ENCODE measurements around the gene ANKRD11.

ANKRD11 gene

DNA sequence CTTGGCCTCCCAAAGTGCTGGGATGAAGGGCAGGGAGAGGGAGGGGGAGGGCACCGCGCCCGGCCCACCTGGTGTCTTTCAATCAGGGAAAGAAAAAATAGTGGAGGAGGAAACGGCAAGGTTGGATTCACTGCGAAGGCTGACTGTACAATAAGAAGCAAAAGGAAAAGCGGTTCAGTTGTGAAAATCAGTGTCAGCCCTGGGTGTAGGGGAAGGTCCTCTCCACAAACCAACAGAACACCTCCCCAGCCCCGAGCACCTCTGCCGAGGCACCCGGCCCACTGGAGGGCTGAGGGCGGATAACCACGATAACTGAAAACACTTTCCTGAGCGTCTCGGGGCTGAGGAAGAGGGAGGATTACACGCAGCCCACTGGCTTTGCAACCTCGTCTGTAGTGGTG, 16.4 kb upstream of the ANKRD11 start:
- DNase-seq (ENCODE audit: low read depth, low spot score), result peak; percentile 27

DNA sequence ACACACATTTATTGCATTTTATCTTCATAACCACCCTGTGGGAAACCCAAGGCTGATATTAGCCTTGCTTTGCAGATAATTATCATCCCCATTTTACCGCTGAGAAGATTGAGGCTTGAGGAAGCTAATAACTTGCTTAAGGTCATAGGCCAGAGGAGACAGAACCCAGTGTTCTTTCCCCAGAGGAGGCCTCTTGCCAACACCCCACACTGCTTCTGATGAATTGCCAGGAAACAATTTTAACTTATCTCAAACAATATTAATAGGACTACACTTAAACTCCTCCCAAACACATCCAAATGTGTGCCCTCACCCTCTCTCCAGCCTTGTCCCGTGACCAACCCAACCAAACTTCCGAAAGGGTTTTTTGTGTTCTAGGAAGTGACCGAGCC, 15.7 kb upstream of the ANKRD11 start:
- no peak for DNase-seq (ENCODE audit: low read depth, low spot score)

DNA sequence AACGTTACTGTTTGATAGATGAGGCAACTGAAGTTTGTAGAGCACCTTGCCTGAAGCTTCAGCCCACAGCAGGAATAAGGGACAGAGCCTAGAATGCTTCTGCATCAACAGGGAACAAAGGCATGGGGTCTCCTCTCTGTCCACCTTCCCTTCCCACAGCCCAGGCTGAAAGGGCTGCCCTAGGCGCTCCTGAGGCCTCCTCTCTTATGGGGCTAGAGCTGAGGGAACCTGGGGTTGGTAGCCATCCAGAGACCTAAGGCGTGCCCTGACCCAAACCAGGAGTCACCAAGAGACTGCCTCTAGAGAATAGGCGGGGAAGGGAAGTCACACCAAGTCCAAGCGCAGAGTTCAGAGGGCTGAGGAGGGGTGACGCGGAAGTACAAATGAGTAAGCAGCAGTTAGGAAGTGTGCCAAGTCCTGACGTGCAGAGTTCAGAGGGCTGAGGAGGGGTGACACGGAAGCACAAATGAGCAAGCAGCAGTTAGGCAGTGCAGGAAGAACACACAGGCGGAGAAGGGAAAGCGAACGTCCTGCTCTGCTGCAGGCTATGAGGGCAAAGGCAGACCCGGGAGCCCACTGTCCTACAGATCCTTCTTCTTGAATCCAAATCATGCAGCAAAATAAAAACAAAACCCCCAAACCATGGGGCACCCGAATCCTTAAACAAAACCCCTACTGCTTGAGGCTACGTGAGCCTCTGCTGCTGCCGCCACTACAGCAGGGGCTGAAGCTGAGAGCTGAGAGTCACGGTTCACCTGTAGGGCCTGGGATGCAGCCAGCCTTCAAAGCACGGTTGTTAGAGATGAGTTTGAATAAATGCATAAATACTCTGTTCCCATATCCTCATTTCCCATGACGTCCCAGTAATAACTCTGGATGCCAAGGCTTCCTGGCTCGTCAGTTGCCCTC, 15.1 kb upstream of the ANKRD11 start:
- no peak for DNase-seq (ENCODE audit: low read depth, low spot score)

DNA sequence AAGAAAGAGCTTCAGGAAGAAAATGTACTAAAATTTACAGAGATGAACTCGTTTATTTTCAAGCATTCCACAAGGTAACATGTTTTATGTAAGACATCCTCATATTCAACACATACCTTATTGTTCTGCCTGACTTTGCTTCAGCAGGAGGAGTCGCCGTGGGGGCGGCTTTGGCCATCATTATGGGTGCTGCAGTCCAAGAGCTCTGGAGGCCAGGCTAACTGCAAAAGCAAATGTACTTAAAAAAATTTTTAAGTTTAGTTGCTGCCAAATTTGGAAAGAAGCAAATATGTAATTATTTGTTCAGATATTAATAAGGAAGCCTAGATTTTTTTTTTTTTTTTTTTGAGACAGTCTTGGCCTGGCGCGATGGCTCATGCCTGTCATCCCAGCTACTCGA, 13.7 kb upstream of the ANKRD11 start:
- no peak for DNase-seq (ENCODE audit: low read depth, low spot score)

DNA sequence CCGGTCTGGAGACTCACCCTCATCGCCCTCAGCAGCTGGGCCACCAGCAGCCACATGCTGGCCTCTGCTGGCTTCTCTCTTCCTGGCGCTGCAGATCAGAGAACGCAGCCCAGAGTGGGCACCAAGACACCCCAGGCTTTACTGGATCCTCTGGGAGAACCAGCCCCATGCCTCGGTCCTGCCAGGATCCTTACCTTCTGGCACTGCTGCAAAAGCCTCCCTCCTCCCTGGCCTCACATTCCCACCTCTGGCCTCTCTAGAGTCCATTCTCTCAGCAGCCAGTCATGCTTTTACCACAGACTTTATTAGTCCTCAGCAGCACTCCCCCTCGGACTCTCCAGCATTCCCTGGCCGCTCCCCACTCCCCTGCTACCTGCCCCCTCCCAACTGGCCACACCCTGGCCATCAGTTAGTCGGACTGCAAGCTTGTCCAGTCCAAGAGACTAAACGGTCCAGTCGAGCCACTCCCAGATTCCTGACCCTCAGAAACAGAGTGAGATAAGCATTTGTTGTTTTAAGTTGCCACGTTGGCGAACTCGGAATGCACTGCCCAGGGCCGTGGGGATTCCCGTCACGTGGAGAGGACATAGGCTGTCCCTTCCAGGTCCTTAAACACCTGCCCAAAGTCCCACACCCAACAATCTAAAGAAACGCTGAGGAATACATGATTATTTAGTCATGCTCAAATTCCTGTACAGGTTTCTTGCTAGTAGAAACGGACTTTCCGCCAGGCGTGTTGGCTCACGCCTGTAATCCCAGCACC, 11.9 kb upstream of the ANKRD11 start:
- peak; percentile 84 for DNase-seq (ENCODE audit: low read depth, low spot score)

DNA sequence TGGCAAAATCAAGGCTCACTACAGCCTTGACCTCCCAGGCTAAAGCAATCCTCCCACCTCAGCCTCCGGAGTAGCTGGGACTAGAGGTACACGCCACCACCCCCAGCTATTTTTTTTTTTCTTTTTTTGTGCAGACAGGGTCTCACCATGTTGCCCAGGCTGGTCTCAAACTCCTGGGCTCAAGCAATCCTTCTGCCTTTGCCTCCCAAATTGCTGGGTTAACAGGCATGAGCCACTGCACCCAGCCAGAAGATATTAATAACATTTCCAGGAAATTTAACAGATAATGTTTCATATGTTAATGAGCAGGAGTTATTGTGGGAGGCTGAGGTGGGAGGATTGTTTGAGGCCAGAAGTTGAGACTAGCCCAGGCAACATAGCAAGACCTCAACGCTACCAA, 9.4 kb upstream of the ANKRD11 start:
- DNase-seq (ENCODE audit: low read depth, low spot score), result no peak

DNA sequence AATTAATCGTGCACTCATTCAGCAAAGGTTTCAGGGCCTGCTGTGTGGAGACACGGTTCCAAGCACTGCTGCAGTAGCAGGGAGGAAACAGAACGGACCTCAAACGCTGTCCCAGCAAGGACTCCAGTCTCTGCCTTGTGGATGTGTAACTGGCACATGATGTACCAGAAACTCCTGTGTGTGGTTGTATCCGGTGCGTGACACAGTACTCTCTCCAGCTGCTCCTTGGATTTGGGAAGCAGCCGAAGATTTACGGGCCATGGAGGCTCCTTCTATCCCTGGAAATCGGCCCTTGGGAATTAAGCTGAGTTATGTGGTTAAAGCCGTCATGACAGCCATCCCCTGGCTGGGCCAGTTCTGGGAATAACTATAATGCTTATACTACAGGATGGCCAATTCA, 8.5 kb upstream of the ANKRD11 start:
- no peak for DNase-seq (ENCODE audit: low read depth, low spot score)

DNA sequence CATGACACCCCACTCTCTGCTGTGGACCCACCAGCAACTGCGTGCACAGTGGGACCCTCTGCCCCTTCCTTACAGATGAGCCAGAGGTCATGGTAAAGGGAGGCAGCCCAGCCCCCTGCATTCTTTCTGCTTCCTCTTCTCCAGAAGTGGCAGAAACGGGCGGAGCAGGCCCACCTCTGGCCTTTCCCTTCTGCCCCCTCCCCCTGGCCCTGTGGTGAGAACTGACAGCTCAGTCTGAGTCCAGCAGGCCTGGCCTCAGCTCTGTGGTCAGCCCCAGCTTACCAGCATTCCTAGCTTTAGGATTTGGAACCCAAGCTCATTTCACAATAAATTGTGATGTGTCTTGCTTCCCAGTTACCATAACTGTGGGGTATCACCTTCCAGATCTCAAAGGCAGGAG, 4.8 kb upstream of the ANKRD11 start:
- DNase-seq (ENCODE audit: low read depth, low spot score), result peak; percentile 73

DNA sequence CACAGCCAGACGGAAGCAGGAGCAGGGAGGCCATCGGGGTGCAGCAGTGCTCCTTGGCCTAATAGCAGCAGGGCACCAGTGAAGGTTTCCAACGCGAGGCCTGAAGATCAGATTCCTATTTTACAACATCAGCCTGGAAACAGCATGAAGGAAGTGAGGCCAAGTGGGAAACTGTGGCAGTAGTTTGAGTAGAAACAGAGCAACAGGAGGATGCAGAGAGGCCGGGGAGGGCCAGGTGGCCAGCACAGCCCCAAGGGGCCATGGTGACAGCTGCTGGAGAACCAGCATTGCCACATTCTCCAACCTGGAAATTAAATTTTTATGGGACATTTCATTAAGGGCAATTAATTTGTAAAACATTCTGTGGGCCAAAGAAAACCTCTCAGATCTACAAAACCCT, 3.4 kb upstream of the ANKRD11 start:
- no peak for DNase-seq (ENCODE audit: low read depth, low spot score)

DNA sequence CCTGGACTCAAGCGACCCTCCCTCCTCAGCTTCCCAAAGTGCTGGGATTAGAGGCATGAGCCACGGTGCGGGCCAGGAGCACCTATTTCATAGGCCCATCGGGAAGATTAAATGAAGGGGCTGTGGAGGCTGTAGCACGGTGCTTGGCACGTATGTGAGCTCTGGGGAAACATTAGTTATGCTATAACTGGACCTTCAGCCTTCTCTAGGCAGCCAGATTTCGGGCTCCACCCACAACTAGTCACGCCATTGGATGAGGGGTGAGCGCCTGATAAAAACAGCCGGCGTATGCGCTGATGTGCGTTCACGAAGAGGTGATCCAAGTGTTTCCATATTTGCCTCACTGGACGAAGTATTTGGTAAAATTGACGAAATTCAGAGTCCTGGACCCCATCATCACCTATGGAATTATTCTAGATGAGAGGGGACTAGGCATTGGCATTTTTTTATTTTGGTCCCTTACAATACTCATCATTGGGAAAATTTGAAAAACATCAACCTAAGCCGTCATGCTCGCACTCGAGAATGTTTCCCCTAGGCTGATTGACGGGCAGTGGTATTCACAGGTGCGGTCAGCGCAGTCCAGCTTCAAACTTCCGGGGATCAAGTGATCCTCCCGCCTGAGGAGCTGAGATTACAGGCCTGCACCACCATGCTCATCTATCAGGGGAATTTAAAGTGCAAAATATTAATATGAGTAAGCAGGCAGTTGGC, 1.8 kb upstream of the ANKRD11 start:
- no peak for DNase-seq (ENCODE audit: low read depth, low spot score)

DNA sequence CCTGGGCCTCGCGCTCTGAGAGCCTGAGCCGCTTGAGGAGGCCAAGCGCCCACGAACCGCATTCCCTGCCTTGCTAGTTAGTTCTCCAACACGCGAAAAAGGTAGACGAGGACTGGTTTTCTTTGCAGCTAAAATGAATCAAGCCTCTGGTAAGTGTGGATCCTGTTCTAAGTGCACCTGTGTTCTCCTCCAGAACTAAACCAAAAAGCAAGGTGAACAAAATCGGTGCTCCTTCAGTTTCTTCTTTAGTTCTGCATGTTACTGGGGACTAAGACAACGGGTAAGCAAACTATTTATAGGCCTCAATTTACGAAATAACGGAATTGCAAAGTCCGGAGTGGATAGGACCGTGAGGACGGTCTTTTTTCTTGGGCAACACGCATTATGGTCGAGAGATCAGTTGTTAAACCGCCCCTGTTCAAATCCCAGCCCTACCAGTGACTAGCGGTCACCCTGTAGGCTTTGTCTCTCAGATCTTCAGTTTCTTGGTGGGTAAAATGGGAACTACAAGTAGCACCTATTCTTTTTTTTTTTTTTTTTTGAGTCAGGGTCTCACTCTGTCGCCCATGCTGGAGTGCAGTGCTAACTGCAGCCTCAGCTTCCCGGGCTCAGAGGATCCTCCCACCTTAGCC, 993 bp upstream of the ANKRD11 start:
- peak; percentile 74 for DNase-seq (ENCODE audit: low read depth, low spot score)

DNA sequence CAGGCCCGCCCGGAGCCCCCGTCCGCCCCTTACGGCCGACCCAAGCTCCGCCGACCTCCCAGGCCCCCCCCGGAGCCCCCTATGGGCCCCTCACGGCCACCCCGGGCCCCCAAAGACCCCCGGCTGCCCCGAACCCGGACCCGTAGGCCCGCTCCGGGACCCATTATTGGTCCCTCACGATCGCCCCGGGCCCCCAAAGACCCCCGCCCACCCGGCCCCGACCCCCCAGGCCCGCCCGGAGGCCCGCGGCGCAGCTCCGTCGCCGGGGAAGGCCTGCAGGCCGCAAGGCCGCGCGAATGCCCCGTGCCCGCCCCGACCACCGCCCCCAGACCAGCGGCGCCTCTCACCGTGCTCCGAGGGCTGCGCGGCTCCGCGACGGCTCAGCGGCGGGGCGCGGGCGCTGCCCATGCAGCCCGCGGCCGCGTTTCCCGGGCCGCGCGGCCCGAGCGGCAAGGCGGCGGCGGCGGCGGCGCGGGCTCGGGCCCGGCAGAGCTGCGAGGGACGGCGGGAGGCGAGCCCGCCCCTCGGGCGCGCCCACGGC, 393 bp downstream of the ANKRD11 start:
- no peak for DNase-seq (ENCODE audit: low read depth, low spot score)

DNA sequence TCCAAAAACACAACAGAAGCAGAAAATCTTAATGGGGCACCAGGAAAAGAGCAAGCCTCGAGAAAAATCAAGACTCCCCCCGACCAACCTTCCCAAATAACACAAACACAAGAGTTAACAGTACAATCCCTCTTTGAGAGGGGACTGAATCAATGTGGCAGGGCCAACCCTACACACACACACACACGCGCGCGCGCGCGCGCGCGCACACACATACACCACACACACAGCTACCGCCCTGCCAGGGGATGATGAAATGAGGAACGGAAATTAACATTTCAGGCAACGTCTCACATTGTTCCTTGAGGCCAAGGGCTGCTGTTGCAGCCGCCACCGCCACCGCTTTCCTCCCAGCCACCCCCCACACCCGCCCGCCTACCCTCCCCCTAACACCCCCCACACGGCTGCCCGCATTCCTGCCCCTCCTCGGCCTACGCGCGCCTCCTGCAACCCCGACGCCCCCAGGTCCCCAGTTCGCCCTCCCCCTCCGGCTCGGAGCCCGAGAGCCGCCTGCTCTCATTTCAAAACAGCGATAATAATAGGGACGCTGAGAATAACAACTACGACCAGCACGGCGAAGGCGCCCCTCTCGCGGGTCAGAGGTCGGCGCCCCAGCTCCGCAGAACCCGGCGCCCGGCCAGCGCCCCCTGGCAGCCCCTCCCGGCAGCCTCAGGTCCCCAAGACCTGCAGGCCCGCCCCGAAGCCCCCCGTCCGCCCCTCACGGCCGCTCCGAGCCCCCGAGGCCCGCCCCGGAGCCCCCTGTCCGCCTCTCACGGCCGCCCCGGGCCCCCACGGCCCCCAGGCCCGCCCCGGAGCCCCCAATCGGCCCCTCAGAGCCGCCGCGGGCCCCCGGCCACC, 1.1 kb downstream of the ANKRD11 start:
- peak; percentile 83 for DNase-seq (ENCODE audit: low read depth, low spot score)

DNA sequence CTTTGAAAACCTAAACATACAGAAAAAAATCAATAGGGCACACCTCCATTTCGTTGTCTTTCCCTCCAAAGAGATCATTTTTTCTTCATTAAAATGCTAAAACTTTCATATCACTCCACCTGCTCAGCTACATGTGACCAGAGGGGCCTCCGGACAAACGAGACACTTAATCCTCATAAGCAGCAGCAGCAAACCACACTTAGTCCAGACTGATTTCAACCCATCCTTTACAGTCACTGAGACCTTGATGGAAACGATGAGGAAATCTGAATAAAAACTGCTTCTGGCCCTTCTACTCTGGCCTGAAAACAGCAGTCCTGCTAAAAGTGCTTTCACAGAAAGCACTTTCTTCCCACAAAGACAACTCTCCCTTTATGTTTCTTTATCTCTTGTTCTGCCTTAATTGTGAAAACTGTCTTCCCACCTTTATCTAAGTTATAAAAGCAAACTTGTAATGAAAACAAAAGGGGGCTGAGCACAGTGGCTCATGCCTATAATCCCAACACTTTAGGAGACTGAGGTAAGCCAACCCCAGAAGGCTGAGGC, 4.6 kb downstream of the ANKRD11 start:
- no peak for DNase-seq (ENCODE audit: low read depth, low spot score)

DNA sequence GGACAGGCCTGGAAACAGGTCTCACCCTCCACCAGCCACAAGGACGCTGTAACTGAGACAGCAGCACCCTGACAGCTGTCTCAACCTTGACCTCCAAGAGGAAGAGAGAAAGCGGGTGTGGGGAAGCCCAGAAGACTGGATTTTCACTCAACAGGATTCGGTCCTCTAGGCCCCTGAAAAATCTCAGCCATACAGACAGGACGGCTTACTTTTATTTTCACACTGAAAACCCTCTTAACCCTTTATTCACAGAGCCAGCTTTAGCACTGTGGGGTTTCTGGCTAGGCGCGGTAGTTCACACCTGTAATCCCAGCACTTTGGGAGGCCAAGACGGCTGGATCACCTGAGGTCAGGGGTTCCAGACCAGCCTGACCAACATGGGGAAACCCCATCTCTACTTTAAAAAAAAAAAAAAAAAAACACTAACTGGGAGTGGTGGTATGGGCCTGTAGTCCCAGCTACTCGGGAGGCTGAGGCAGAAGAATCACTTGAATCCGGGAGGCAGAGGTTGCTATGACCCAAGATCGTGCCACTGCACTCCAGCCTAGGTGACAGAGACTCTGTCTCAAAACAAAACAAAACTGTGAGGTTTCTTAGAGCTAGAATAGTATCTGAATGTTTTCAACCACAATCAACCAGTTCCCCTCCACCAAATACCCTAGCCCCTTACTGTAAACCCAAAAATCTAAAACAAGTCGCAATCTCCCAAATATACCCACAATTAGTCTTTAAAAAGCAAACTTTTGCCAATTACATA, 5.3 kb downstream of the ANKRD11 start:
- DNase-seq (ENCODE audit: low read depth, low spot score), result no peak

DNA sequence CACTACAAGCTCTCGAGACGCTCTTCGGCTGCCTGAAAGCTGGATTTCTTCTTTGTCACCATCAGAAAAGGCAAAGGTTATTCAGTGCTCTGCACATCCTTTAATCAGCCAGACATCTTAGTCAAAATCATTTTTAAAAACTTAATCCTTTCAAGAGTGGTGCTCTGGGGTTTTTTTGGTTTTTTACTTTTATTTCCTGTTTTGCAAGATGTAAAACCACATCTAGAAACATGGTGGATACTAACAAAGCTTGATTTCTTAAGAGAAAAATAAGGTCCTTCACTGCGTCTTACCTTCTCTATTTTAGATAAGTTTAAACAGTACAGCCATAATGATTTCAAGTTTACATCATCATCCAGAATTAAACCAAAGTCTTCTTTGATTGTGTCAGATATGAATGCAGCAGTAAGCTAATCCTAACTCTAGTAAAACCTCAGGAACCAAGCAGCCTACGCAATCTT, 6.3 kb downstream of the ANKRD11 start:
- DNase-seq (ENCODE audit: low read depth, low spot score), result no peak

DNA sequence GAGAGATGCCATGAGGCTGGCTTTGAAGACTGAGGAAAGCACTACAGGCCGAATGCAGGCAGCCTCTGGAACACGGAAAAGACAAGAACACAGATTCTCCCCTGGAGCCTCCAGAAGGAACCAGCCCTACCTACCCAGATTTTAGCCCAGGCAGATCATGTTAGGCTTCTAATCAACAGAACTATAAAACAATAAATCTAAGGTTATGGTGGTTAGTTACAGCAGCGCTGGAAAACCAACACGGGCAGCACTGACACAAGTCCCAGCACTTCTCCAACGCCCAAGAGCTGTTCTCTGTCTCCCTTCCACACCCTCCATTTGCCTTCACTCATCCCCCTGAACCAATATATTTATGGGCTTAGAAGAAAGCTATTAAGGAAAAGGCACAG, 7.5 kb downstream of the ANKRD11 start:
- no peak for DNase-seq (ENCODE audit: low read depth, low spot score)

DNA sequence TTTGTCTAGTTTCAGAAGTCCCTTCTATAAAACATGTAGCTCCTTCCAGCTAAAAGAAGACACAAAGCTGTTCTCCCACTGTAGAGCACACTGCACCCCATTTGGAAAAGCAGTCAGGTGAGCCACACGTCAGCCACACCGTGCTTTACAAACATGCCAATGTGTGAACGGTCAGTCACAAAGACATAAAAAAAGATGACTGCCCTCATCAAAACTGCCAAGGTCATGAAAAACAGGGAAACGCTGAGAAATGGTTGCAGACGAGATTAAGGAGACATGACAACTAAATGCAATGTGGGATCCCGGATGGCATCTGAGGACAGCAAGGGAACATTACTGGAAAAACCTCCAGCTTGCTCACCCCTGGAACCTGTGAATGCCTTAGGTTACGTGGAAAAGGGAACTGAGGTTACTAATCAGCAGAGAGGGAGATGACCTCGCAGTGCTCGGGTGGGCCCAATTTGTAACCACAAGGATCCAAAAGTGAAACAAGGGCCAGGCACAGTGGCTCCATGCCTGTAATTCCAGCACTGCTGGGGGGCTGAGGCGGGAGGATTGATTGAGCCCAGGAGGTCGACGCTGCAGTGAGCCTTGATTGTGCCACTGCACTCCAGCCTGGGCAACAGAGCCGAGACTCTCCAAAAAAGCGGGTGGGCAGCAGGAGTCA, 8.1 kb downstream of the ANKRD11 start:
- no peak for DNase-seq (ENCODE audit: low read depth, low spot score)

DNA sequence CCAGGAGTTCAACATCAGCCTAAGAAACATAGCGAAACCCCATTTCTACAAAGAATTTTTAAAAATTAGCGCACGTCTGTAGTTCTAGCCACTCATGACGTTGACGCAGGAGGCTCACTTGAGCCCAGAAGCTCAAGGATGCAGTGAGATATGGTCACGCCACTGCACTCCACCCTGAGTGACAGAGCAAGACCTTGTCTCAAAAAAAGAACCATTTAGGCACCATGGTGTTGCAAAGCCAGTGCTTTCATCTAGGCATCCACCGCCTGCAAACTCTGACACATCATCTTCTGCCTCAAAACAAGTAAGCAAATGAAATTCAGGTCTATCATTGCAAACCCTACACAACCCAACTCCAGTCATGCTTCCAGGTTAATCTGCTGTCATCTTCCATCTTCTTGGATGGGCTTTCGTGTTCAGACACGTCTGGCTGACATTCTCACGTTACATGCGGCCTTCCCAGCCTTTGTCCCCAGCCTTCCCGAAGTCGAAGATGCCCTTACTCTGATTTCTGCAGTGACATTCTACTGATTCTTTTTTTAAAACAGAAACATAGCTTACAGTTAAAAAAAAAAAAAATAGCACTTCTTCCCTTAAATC, 8.9 kb downstream of the ANKRD11 start:
- DNase-seq (ENCODE audit: low read depth, low spot score), result no peak

Measured in ELF-1 (cell line).